GM23248 (cell line): ENCODE measurements around the gene PIP5K1B. TPM values are rescaled to one million over a fixed set of nuclear protein-coding genes. Genes with fewer than 3 reads are reported as not detected.

Source experiments
- DNase-seq: peaks from one replicate; pipeline ENCODE4 v3.0.0-alpha.2; 2015
- H2AFZ ChIP-seq: fragments of 200-600 bp; sonication (generic); 2 replicates; pipeline ENCODE4 v1.6.1; 2016; ENCODE audit warnings: antibody characterized with exemption
- H3F3A ChIP-seq: fragments of 200-600 bp; sonication (generic); 2 replicates; pipeline ENCODE4 v1.6.1; 2016; ENCODE audit warnings: mild to moderate bottlenecking, antibody characterized with exemption, mixed run types; ENCODE audit not compliant: insufficient read depth
- H3K27ac ChIP-seq: fragments of 200-600 bp; sonication (generic); 2 replicates; pipeline ENCODE4 v1.5.1; 2016; ENCODE audit warnings: mild to moderate bottlenecking
- H3K27me3 ChIP-seq: fragments of 200-600 bp; sonication (generic); replicated peaks from 2 replicates; pipeline ENCODE4 v1.6.1; 2016; ENCODE audit warnings: mild to moderate bottlenecking; ENCODE audit not compliant: insufficient read depth
- H3K36me3 ChIP-seq: fragments of 200-600 bp; sonication (generic); 2 replicates; pipeline ENCODE4 v1.6.1; 2016; ENCODE audit warnings: low read depth, mild to moderate bottlenecking
- H3K4me1 ChIP-seq: fragments of 200-600 bp; sonication (generic); 2 replicates; pipeline ENCODE4 v1.6.1; 2016; ENCODE audit warnings: mild to moderate bottlenecking; ENCODE audit not compliant: insufficient read depth
- H3K4me2 ChIP-seq: fragments of 200-600 bp; sonication (generic); one replicate; pipeline ENCODE4 v1.6.1; 2016; ENCODE audit warnings: mild to moderate bottlenecking; ENCODE audit not compliant: unreplicated experiment
- H3K4me3 ChIP-seq: fragments of 200-600 bp; sonication (generic); 2 replicates; pipeline ENCODE4 v1.5.1; 2016; ENCODE audit warnings: mild to moderate bottlenecking
- H3K79me2 ChIP-seq: fragments of 200-600 bp; sonication (generic); 2 replicates; pipeline ENCODE4 v1.6.1; 2016; ENCODE audit warnings: mild to moderate bottlenecking; ENCODE audit not compliant: insufficient read depth
- H3K9ac ChIP-seq: fragments of 200-600 bp; sonication (generic); 2 replicates; pipeline ENCODE4 v1.6.1; 2016; ENCODE audit warnings: mild to moderate bottlenecking
- H3K9me2 ChIP-seq: fragments of 200-600 bp; sonication (generic); 2 replicates; pipeline ENCODE4 v1.6.1; 2016; ENCODE audit warnings: mixed run types, mild to moderate bottlenecking, moderate library complexity; ENCODE audit not compliant: insufficient read depth
- H3K9me3 ChIP-seq: fragments of 200-600 bp; sonication (generic); one replicate; pipeline ENCODE4 v1.6.1; 2017; ENCODE audit warnings: low read depth
- H4K20me1 ChIP-seq: fragments of 200-600 bp; sonication (generic); 2 replicates; pipeline ENCODE4 v1.6.0; 2016; ENCODE audit not compliant: insufficient read depth
- EZH2 ChIP-seq: fragments of 200-600 bp; sonication (generic); IDR thresholded peaks from 2 replicates; pipeline ENCODE4 v1.6.1; 2018; ENCODE audit warnings: antibody characterized with exemption, mild to moderate bottlenecking; ENCODE audit not compliant: insufficient read depth, poor library complexity, severe bottlenecking
- EZH2phosphoT487 ChIP-seq: fragments of 200-600 bp; sonication (generic); IDR thresholded peaks from 2 replicates; pipeline ENCODE4 v1.6.1; 2018; ENCODE audit warnings: antibody characterized with exemption, moderate library complexity, mild to moderate bottlenecking, low read depth; ENCODE audit not compliant: insufficient read depth
- WGBS, 2 experiments: methylation state at CpG; one replicate each; pipeline ENCODE4 v1.1.6; 2015 to 2017; ENCODE audit warnings: low lambda C conversion rate in 2 of 2, low coverage in 1 of 2; ENCODE audit errors: missing lambda C conversion rate in 2 of 2; 5-methylcytosine and 5-hydroxymethylcytosine counted together
- in situ Hi-C: fragments of 300-500 bp; cut with MboI; formaldehyde crosslinking; loops from 2 replicates; pipeline ENCODE4 v1.15.0; 2020
- polyA plus RNA-seq: library from polyadenylated mRNA; unstranded; fragments of >200 nt; fragmentation: Nextera tagmentation; extraction: Ambion mirVana; gene quantifications from 2 replicates; pipeline ENCODE4 v1.2.1, GENCODE V29; 2016
- total RNA-seq: library from RNA; depleted of rRNA; stranded (reverse); fragments of >200 nt; shearing (Covaris generic); gene quantifications from 2 replicates; pipeline ENCODE4 v1.2.3, GENCODE V29; 2014

PIP5K1B gene
- total and polyA plus RNA-seq, 2 experiments from 2014 or later, result not detected

GRCh38 chr9:68950188-68950587 is 245.1 kb downstream of the PIP5K1B start:
- Histone ChIP-seq H4K20me1 (no peaks in the 10 kb centered on the region), H3K27ac (no peak overlapping the region), H2AFZ (no peak overlapping the region), H3K79me2 (no peaks in the 10 kb centered on the region), H3K9me3 (no peaks in the 10 kb centered on the region), H3F3A (no peaks in the 10 kb centered on the region), H3K4me1 (no peaks in the 10 kb centered on the region), H3K4me3 (no peak overlapping the region), H3K36me3 (no peaks in the 10 kb centered on the region), H3K9me2 (no peaks in the 10 kb centered on the region), H3K27me3 (no peaks in the 10 kb centered on the region), H3K9ac (no peak overlapping the region), H3K4me2 (no peak overlapping the region)
- in situ Hi-C loops, result no loop called here
- TF ChIP-seq EZH2phosphoT487 (no peak), EZH2 (no peak)
- no peak for DNase-seq
- WGBS, 2 experiments, result 19 to 24% methylated on average over 4 of the region's 4 CpGs

GRCh38 chr9:68950689-68951088 is 245.6 kb downstream of the PIP5K1B start:
- Histone ChIP-seq H2AFZ (no peak overlapping the region), H3K79me2 (no peaks in the 10 kb centered on the region), H3K4me2 (no peak overlapping the region), H3K9me3 (no peaks in the 10 kb centered on the region), H3K9me2 (no peaks in the 10 kb centered on the region), H3K27me3 (no peaks in the 10 kb centered on the region), H4K20me1 (no peaks in the 10 kb centered on the region), H3F3A (no peaks in the 10 kb centered on the region), H3K4me3 (no peak overlapping the region), H3K36me3 (no peaks in the 10 kb centered on the region), H3K4me1 (no peaks in the 10 kb centered on the region), H3K9ac (no peak overlapping the region), H3K27ac (no peak overlapping the region)
- TF ChIP-seq EZH2phosphoT487 (no peak), EZH2 (no peak)
- in situ Hi-C loops, result no loop called here
- WGBS, 2 experiments, result 18 to 26% methylated on average over 2 of the region's 2 CpGs
- DNase-seq, result no peak

GRCh38 chr9:68951879-68952659 is 247.0 kb downstream of the PIP5K1B start:
- H3K9me3 ChIP-seq, result no peaks in the 10 kb centered on the region
- no peak overlapping the region for H3K27ac ChIP-seq
- H3K27me3 ChIP-seq, result no peaks in the 10 kb centered on the region
- no peaks in the 10 kb centered on the region for H3K4me1 ChIP-seq
- H3K9me2 ChIP-seq, result no peaks in the 10 kb centered on the region
- H3F3A ChIP-seq, result no peaks in the 10 kb centered on the region
- in situ Hi-C loops, result no loop called here
- no peaks in the 10 kb centered on the region for H3K36me3 ChIP-seq
- no peak overlapping the region for H3K4me3 ChIP-seq
- DNase-seq, result no peak
- no peak overlapping the region for H2AFZ ChIP-seq
- 52 to 53% methylated on average over 8 of the region's 8 CpGs for WGBS, 2 experiments
- H3K4me2 ChIP-seq, result no peak overlapping the region
- no peak for TF ChIP-seq EZH2
- no peak for TF ChIP-seq EZH2phosphoT487
- H3K79me2 ChIP-seq, result no peaks in the 10 kb centered on the region
- no peaks in the 10 kb centered on the region for H4K20me1 ChIP-seq
- no peak overlapping the region for H3K9ac ChIP-seq

- no peak overlapping the region for H3K4me3 ChIP-seq
- no peak overlapping the region for H3K9ac ChIP-seq
- WGBS, 2 experiments, result 33 to 39% methylated on average over 1 of the region's 1 CpG
Observed at GRCh38 chr9:68953771-68954170, 248.7 kb downstream of the PIP5K1B start.

More at GRCh38 chr9:68953771-68954170, 248.7 kb downstream of the PIP5K1B start:
- Histone ChIP-seq H3K9me2 (no peaks in the 10 kb centered on the region), H3K27ac (no peak overlapping the region), H2AFZ (no peak overlapping the region), H3K27me3 (no peaks in the 10 kb centered on the region), H3K36me3 (no peaks in the 10 kb centered on the region), H3K9me3 (no peaks in the 10 kb centered on the region), H3K4me1 (no peaks in the 10 kb centered on the region), H3K79me2 (no peaks in the 10 kb centered on the region), H3K4me2 (no peak overlapping the region), H3F3A (no peaks in the 10 kb centered on the region), H4K20me1 (no peaks in the 10 kb centered on the region)
- DNase-seq, result no peak
- TF ChIP-seq EZH2 (no peak), EZH2phosphoT487 (no peak)
- in situ Hi-C loops, result no loop called here
